GM10266 (cell line): Measurements from ENCODE around the gene OBSL1.

ENCODE experiments used
- DNase-seq: peaks from one replicate; pipeline ENCODE4 v3.0.0; 2012; ENCODE audit errors: extremely low spot score
- CTCF ChIP-seq: IDR thresholded peaks from 2 replicates; pipeline ENCODE4 v1.5.1; 2012; ENCODE audit warnings: mild to moderate bottlenecking, low read depth; ENCODE audit not compliant: control insufficient read depth, insufficient read depth; ENCODE audit errors: missing control alignments

Gene OBSL1

GRCh38 chr2:219565130-219566080 is 5.9 kb downstream of the OBSL1 start:
- TF ChIP-seq CTCF, result no peak
- no peak for DNase-seq

- TF ChIP-seq CTCF, result no peak
- no peak for DNase-seq
Observed at GRCh38 chr2:219563271-219563928, 7.9 kb downstream of the OBSL1 start.

GRCh38 chr2:219562049-219563020 is 9.0 kb downstream of the OBSL1 start:
- DNase-seq, result no peak
- TF ChIP-seq CTCF, result no peak

- no peak for DNase-seq
- no peak for TF ChIP-seq CTCF
Observed at GRCh38 chr2:219561179-219562048, 9.9 kb downstream of the OBSL1 start.

GRCh38 chr2:219560893-219561178 is 10.5 kb downstream of the OBSL1 start:
- no peak for DNase-seq
- no peak for TF ChIP-seq CTCF
